ACC112 (cell line): ENCODE data around the gene NFE2L3.

ENCODE experiments used
- H2AFZ ChIP-seq: fragments of 200-600 bp; sonication (generic); one replicate; pipeline ENCODE4 v1.6.0; 2017; ENCODE audit warnings: antibody characterized with exemption, low read length; ENCODE audit not compliant: unreplicated experiment
- H3K27ac ChIP-seq: fragments of 200-600 bp; sonication (generic); 2 replicates; pipeline ENCODE4 v1.5.1; 2014; ENCODE audit warnings: low read depth, mild to moderate bottlenecking, antibody characterized with exemption, low read length, moderate library complexity
- H3K27me3 ChIP-seq: fragments of 200-600 bp; sonication (generic); 2 replicates; pipeline ENCODE4 v1.6.1; 2014; ENCODE audit warnings: mild to moderate bottlenecking, antibody characterized with exemption, low read length, moderate library complexity, mixed read lengths; ENCODE audit not compliant: insufficient read depth
- H3K36me3 ChIP-seq: fragments of 200-600 bp; sonication (generic); 2 replicates; pipeline ENCODE4 v1.6.1; 2016; ENCODE audit warnings: mild to moderate bottlenecking, antibody characterized with exemption, low read length, moderate library complexity, mixed read lengths; ENCODE audit not compliant: insufficient read depth
- H3K4me1 ChIP-seq: fragments of 200-600 bp; sonication (generic); one replicate; pipeline ENCODE4 v1.6.1; 2016; ENCODE audit warnings: low read length, mixed read lengths; ENCODE audit not compliant: insufficient read depth, unreplicated experiment, control insufficient read depth
- H3K4me3 ChIP-seq: fragments of 200-600 bp; sonication (generic); 2 replicates; pipeline ENCODE4 v1.5.1; 2014; ENCODE audit warnings: mild to moderate bottlenecking, low read depth, low read length
- H3K79me2 ChIP-seq: fragments of 200-600 bp; sonication (generic); one replicate; pipeline ENCODE4 v1.6.0; 2016; ENCODE audit warnings: low read length; ENCODE audit not compliant: control insufficient read depth, unreplicated experiment, insufficient read depth

The NFE2L3 gene

GRCh38 chr7:26202019-26202990, 50.3 kb downstream of the NFE2L3 start:
- Histone ChIP-seq H3K79me2 (peaks cover 90% of the 10 kb centered on the region), H3K36me3 (peaks cover 43% of the 10 kb centered on the region), H3K27me3 (no peaks in the 10 kb centered on the region), H3K4me3 (peak overlapping the region; percentile 99), H3K4me1 (peaks cover 20% of the 10 kb centered on the region), H3K27ac (peak overlapping the region; percentile 98), H2AFZ (peak overlapping the region; percentile 55)

GRCh38 chr7:26203016-26203415, 51.0 kb downstream of the NFE2L3 start:
- H3K27me3 ChIP-seq: no peaks in the 10 kb centered on the region
- peaks cover 16% of the 10 kb centered on the region for H3K4me1 ChIP-seq
- H3K36me3 ChIP-seq: peaks cover 42% of the 10 kb centered on the region
- peaks cover 89% of the 10 kb centered on the region for H3K79me2 ChIP-seq
- peak overlapping the region; percentile 99 for H3K4me3 ChIP-seq
- no peak overlapping the region for H3K27ac ChIP-seq
- H2AFZ ChIP-seq: no peak overlapping the region

GRCh38 chr7:26208040-26208439, 56.0 kb downstream of the NFE2L3 start:
- Histone ChIP-seq H3K4me3 (no peak overlapping the region), H3K27ac (no peak overlapping the region), H3K79me2 (peaks cover 58% of the 10 kb centered on the region), H3K4me1 (peaks cover 16% of the 10 kb centered on the region), H3K36me3 (peaks cover 61% of the 10 kb centered on the region), H2AFZ (no peak overlapping the region), H3K27me3 (no peaks in the 10 kb centered on the region)

- Histone ChIP-seq H3K27me3 (no peaks in the 10 kb centered on the region), H3K36me3 (peaks cover 37% of the 10 kb centered on the region), H3K4me3 (no peak overlapping the region)
Observed at GRCh38 chr7:26212921-26213718, 61.1 kb downstream of the NFE2L3 start.

GRCh38 chr7:26213807-26214515, 62.0 kb downstream of the NFE2L3 start:
- Histone ChIP-seq H3K4me3 (no peak overlapping the region), H3K4me1 (no peaks in the 10 kb centered on the region), H3K27ac (no peak overlapping the region), H2AFZ (no peak overlapping the region), H3K27me3 (no peaks in the 10 kb centered on the region), H3K36me3 (peaks cover 32% of the 10 kb centered on the region), H3K79me2 (peaks cover 8% of the 10 kb centered on the region)

More at GRCh38 chr7:26212921-26213718, 61.1 kb downstream of the NFE2L3 start:
- Histone ChIP-seq H3K27ac (no peak overlapping the region), H2AFZ (no peak overlapping the region), H3K4me1 (no peaks in the 10 kb centered on the region), H3K79me2 (peaks cover 8% of the 10 kb centered on the region)

GRCh38 chr7:26216049-26216448, 64.1 kb downstream of the NFE2L3 start:
- Histone ChIP-seq H3K79me2 (no peaks in the 10 kb centered on the region), H3K4me1 (no peaks in the 10 kb centered on the region), H3K4me3 (no peak overlapping the region), H2AFZ (no peak overlapping the region), H3K27me3 (no peaks in the 10 kb centered on the region), H3K27ac (no peak overlapping the region), H3K36me3 (peaks cover 17% of the 10 kb centered on the region)

GRCh38 chr7:26224359-26224758, 72.4 kb downstream of the NFE2L3 start:
- no peak overlapping the region for H3K27ac ChIP-seq
- no peaks in the 10 kb centered on the region for H3K4me1 ChIP-seq
- H3K79me2 ChIP-seq: no peaks in the 10 kb centered on the region
- no peak overlapping the region for H3K4me3 ChIP-seq
- H3K27me3 ChIP-seq: no peaks in the 10 kb centered on the region
- H2AFZ ChIP-seq: no peak overlapping the region
- no peaks in the 10 kb centered on the region for H3K36me3 ChIP-seq

GRCh38 chr7:26227987-26228386, 76.0 kb downstream of the NFE2L3 start:
- no peaks in the 10 kb centered on the region for H3K36me3 ChIP-seq
- no peaks in the 10 kb centered on the region for H3K79me2 ChIP-seq
- H2AFZ ChIP-seq: no peak overlapping the region
- no peaks in the 10 kb centered on the region for H3K4me1 ChIP-seq
- H3K4me3 ChIP-seq: no peak overlapping the region
- H3K27me3 ChIP-seq: 0 out of 2 replicates have a peak, but pooled peaks cover 13% of the 10 kb centered on the region
- no peak overlapping the region for H3K27ac ChIP-seq

GRCh38 chr7:26233902-26234511, 82.0 kb downstream of the NFE2L3 start:
- no peaks in the 10 kb centered on the region for H3K36me3 ChIP-seq
- no peak overlapping the region for H3K27ac ChIP-seq
- H3K27me3 ChIP-seq: peaks cover 33% of the 10 kb centered on the region
- H3K79me2 ChIP-seq: no peaks in the 10 kb centered on the region
- H2AFZ ChIP-seq: no peak overlapping the region
- H3K4me1 ChIP-seq: no peaks in the 10 kb centered on the region
- no peak overlapping the region for H3K4me3 ChIP-seq
